D721Med (cell line): ENCODE results near the gene TNIP1.

Experiments used
- DNase-seq: peaks from one replicate; pipeline ENCODE4 v3.0.0; 2011; ENCODE audit warnings: low spot score; ENCODE audit not compliant: insufficient read length
- FAIRE-seq: peaks from 2 replicates; lab custom pipeline; 2011; peaks lifted over from hg19 to GRCh38; lab: Jason Lieb, UNC
- CTCF ChIP-seq: IDR thresholded peaks from 2 replicates; pipeline ENCODE4 v1.5.1; 2012; ENCODE audit warnings: mild to moderate bottlenecking, control low read depth; ENCODE audit not compliant: insufficient read depth; ENCODE audit errors: missing control alignments

TNIP1 gene

GRCh38 chr5:151078490-151079262 is 2.2 kb downstream of the TNIP1 start:
- TF ChIP-seq CTCF, result no peak
- DNase-seq, result no peak
- no peak for FAIRE-seq

GRCh38 chr5:151077967-151078366 is 2.9 kb downstream of the TNIP1 start:
- FAIRE-seq, result no peak
- no peak for TF ChIP-seq CTCF
- no peak for DNase-seq

DNA sequence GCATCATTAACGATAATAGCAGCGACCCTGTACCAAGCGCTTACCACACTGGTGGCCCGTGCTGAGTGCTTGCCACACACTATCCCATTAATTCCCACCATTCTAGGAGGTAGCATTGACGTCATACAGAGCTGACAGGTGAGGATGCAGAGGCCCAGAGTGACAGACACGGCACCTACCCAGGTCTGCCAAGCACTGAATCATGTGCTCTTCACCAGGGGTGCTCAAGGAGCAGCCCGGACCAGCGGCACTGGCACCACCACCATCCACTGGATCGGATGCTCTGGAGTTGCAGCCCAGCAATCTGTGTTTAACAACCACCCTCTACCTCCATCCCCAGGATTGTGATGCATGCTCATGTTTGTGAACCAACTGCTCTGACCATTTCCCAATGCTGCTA is 3.4 kb downstream of the TNIP1 start:
- no peak for TF ChIP-seq CTCF
- DNase-seq (no peak), FAIRE-seq (no peak)

DNA sequence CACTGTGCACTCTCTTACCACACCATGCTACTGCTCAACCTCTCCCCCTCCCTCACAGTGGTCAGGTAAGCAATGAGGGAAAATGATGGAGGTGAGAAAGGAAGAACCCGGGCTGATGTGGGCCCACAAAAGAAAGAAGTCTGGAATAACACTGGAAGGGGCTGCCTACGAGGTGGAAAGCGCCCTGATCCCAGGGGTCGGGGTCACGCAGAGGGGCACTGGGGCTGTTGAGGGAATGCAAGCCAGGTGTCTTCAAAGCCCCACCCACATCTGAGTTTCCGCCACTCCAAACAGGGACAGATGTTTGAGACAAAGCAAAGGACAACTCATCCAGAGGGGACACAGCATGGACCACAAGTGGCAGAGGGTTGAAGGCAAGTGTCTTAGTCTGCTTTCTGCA is 4.2 kb downstream of the TNIP1 start:
- TF ChIP-seq CTCF, result no peak
- FAIRE-seq, result no peak

GRCh38 chr5:151075698-151076331 is 5.0 kb downstream of the TNIP1 start:
- TF ChIP-seq CTCF, result no peak
- FAIRE-seq, result no peak
- DNase-seq, result no peak

More for the DNA sequence above, 4.2 kb downstream of the TNIP1 start:
- DNase-seq, result no peak

- DNase-seq, result no peak
- FAIRE-seq, result no peak
- no peak for TF ChIP-seq CTCF
Measured at GRCh38 chr5:151074557-151074956, 6.3 kb downstream of the TNIP1 start.

DNA sequence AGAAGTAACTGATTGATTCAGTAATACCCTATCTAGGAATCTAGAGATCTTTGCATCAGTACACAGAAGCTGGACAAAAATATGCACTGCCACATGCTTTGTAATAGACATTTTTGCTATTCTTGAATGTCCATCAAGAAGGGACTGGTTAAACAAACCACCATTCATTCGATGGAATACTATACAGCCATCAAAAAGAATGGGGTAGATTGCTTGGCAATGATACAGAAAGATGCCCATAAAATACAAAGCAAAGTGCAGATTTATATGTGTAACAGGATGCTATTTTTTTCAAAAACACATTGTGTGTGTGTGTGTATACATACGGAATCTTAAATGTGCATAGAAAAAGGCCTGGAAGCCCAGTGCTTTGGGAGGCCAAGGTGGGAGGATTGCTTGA is 7.6 kb downstream of the TNIP1 start:
- DNase-seq (no peak), FAIRE-seq (no peak)
- no peak for TF ChIP-seq CTCF
